Fibroblast of upper back skin (primary cell): ENCODE data around the gene KRT40.

Experiments used
- DNase-seq: peaks from one replicate; pipeline ENCODE4 v3.0.0-alpha.2; 2013

The KRT40 gene

GRCh38 chr17:40950176-40950575, 34.0 kb downstream of the KRT40 start:
- DNase-seq, result no peak

DNA sequence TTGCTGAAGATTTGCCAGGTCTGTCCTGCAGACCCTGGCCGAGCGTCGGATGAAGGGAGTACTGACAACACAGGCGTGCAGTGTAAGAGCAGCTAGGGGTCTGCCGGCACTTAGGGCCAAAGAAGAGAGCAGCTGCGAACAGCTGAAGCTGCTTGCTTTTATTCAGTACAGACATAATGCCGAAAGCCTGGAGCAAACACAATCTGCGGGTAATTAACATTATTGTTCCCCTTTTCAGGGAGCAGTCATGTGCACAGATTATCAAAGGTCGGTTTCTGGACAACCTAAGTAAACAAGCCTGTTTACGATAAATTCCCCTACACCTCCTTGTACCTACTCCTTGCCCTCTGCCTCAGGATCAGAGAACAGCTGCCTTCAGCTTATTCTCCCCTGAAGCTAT, 34.7 kb downstream of the KRT40 start:
- DNase-seq, result no peak

DNA sequence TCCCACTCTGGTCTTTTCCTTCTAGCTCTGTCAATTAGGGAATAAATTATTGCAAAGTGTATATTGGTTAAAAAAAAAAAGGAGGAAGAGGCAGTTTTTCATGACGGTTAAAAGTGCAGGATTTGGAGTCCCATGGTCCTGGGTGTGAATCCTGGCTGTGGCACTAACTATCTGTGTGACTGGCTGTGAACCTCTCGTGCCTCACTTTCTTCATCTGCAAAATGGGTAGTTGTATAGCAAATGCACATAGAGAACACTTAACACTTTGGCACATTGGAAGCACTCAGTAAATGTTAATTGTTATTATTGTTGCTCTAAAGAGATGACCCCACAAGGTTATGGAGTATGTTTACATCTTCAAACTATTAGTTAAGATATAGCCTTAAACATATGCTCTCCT, 36.2 kb downstream of the KRT40 start:
- no peak for DNase-seq

DNA sequence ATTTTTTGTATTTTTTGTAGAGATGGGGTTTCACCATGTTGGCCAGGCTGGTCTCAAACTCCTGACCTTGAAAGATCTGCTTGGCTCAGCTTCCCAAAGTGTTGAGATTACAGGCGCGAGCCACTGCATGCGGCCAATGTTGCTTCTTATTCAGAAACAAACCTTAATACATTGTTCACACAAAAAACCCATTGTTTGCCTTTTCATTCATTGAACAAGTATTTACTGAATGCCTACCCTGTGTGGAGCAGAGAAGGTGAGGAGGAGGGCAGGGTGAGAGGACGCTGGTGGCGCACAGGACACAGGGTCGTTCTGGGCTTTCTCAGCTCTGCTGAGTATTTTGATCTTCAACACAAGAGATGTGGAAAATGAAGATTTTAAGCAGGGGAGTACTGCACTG, 38.7 kb downstream of the KRT40 start:
- DNase-seq, result no peak

GRCh38 chr17:40944531-40944930, 39.6 kb downstream of the KRT40 start:
- DNase-seq, result no peak

- no peak for DNase-seq
These were observed 41.6 kb downstream of the KRT40 start for GRCh38 chr17:40942553-40942952.

DNA sequence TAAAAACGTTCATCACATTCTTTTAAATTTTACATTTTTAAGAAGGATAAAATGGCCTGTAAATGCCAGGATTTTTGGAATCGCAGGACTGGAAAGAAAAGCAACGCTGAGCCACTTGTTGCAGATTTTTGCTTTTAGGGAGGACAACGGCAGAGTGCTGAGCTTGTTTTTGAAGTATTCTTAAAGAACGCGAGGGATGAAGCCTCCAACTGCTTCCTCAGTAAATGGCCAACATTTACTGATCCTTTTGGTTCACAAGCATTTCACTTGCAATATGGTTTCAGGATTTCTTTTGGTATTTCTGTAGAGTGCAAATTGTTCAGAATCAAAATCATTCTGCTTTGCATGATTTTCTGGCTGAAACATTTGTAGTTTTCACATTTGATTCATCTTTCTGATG, 43.9 kb downstream of the KRT40 start:
- DNase-seq, result no peak

GRCh38 chr17:40938981-40939380, 45.1 kb downstream of the KRT40 start:
- DNase-seq, result peak; percentile 41

- no peak for DNase-seq
These were observed 46.7 kb downstream of the KRT40 start, which contains the start of gene KRT23 for GRCh38 chr17:40937384-40937819. Gene KRT23 (minus strand): TSS chr17:40937646. CDS start chr17:40936603, 1,043 bp downstream.

DNA sequence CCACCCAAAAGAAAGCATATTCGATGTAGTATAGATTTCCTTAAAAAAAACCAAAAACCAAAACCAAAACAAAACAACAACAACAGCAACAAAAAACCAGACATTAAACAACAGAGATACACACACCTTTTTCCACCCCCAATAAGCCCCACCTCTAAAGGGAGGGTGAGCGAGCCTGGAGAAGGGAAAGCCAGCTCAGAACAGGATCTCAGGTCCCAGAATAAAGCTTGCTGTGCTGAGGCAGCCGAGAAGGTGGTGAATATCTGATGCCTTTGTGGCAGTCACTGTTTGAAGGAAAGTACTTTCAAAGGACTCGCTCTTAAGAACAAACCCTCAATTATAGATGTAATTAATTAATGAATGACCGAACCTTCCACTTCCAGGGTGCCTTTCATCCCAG, 47.1 kb downstream of the KRT40 start:
- DNase-seq, result no peak

GRCh38 chr17:40936437-40936971, 47.6 kb downstream of the KRT40 start:
- no peak for DNase-seq

- DNase-seq, result no peak
These were observed 48.5 kb downstream of the KRT40 start for GRCh38 chr17:40935624-40936023.

DNA sequence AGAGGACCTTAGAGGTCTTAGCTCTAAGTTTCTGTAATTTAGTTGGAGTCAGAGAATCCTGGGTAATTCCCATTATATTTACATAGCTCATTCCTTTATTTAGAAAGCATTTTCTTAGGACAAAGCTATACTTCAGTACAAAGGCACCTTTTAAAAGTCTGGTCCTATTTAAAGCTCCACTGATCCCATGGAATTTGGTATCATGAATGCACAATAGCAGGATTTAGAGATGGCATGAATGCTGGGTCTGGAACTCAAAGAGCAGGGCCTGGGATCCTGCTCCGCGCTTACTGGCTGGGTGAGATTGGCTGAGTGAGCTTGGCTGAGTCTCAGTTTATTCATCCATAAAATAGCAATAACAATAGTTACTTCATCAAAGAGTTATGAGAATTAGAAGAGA, 51.5 kb downstream of the KRT40 start:
- no peak for DNase-seq

DNA sequence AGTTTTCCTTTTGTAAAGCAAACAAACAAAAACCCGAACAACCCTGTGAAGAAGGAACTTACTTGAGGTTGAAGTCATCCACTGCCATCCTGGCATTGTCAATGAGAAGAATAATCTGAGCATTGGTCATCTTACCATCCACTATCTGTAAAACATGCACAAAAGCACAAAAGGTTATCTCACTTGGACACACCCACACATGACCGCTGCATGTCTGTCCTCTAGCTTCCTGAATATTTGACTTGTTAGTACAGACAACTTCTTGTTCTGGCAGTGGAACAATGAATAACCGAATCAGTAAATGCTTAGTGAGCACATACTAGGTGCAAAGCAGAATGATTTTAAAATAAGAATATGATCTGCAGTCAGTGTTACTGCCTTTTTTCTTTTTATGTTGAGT, 52.8 kb downstream of the KRT40 start:
- DNase-seq, result no peak
